Adrenal gland (tissue), 12 donors: ENCODE measurements around the gene OSGEPL1. TPM values are rescaled to one million over a fixed set of nuclear protein-coding genes. Genes with fewer than 3 reads are reported as not detected.

Experiments
- DNase-seq, 7 donors: peaks; one replicate each; pipeline ENCODE4 v3.0.0-alpha.2; 2019 to 2020
- H3K27ac ChIP-seq, 5 donors: fragments of 200-600 bp; sonication (generic) in 4 of 5; 1 replicate in 3 of 5; 2 replicates in 2 of 5; pipeline versions ENCODE4 v1.5.1 to v1.8.0; 2016 to 2020; ENCODE audit warnings: mild to moderate bottlenecking in 1 of 5
- H3K27me3 ChIP-seq: fragments of 200-600 bp; 2 replicates; pipeline ENCODE4 v1.8.0; 2021
- H3K36me3 ChIP-seq, 2 donors: fragments of 200-600 bp; replicated peaks in 1 of 2; 1 replicate in 1 of 2; 2 replicates in 1 of 2; pipeline versions ENCODE4 v1.5.1 to v1.8.0; 2018 to 2022
- H3K4me1 ChIP-seq, 2 donors: fragments of 200-600 bp; replicated peaks in 1 of 2; 1 replicate in 1 of 2; 2 replicates in 1 of 2; pipeline versions ENCODE4 v1.5.1 to v1.8.0; 2018 to 2021
- H3K4me3 ChIP-seq, 4 donors: fragments of 200-600 bp; sonication (generic) in 3 of 4; one replicate each; pipeline ENCODE4 v1.5.1; 2016 to 2018
- H3K9me3 ChIP-seq, 3 donors: fragments of 200-600 bp; sonication (generic) in 1 of 3; replicated peaks in 1 of 3; 1 replicate in 2 of 3; 2 replicates in 1 of 3; pipeline versions ENCODE4 v1.5.1 to v1.8.0; 2016 to 2021
- POLR2A ChIP-seq, 2 donors: fragments of 450-650 bp; IDR thresholded peaks; one replicate each; pipeline ENCODE4 v1.6.1; 2017; ENCODE audit warnings: antibody characterized with exemption in 2 of 2, mild to moderate bottlenecking in 2 of 2, moderate library complexity in 1 of 2
- WGBS, 4 donors: extraction: QIAGEN DNeasy Blood & Tissue Kit in 2 of 4; methylation state at CpG; one replicate each; pipeline versions ENCODE4 v1.1.5 to v1.1.7; 2013 to 2017; 5-methylcytosine and 5-hydroxymethylcytosine counted together
- intact Hi-C, 2 donors: fragments of 100-400 bp; cut with DNase I; formaldehyde crosslinking; loops; one replicate each; pipeline versions ENCODE4 v1.14.1 to v1.15.0; 2022 to 2023
- polyA plus RNA-seq, 3 donors: library from polyadenylated mRNA; stranded (reverse); fragments of 200-250 nt in 2 of 3; fragments of 350-450 nt in 1 of 3; fragmentation: Illumina TruSeq in 1 of 3; extraction: RNeasy Lipid Tissue Mini Kit (QIAGEN cat#74804) in 1 of 3; gene quantifications; one replicate each; pipeline ENCODE4 v1.2.3, GENCODE V29; 2013 to 2014
- total RNA-seq, 9 donors: library from RNA; depleted of rRNA in 4 of 9; stranded (reverse); fragments of >200 nt in 4 of 9; fragments of 120-200 nt in 1 of 9; fragmentation: NEBNext Ultra II Directional in 1 of 9; extraction: Animal tissue kit (Norgen Biotek cat#: 25700) in 1 of 9; gene quantifications; one replicate each; pipeline versions ENCODE4 v1.1.0 to v1.2.4, GENCODE V29; 2013 to 2023
- TF ChIP-seq, protein P1 (sequence below), 6 experiments: fragments of 450-650 bp in 4 of 6; fragments of 200-600 bp in 2 of 6; sonication (generic) in 1 of 6; IDR thresholded peaks; 1 replicate in 5 of 6; 2 replicates in 1 of 6; pipeline versions ENCODE4 v1.5.1 to v1.8.0; 2016 to 2021; ENCODE audit warnings: antibody characterized with exemption in 6 of 6, mild to moderate bottlenecking in 2 of 6, moderate library complexity in 1 of 6
- donor health status: healthy with polysubstance abuse.
- donor health status: Bipolar disorder and iron deficiency.
- donor health status: DM: yes; HTN: yes; CAD: no.
- donor health status: DM: no; HTN: no; CAD: no.
- donor health status: DM: no; HTN: no; CAD: no.
- donor health status: DM: yes; HTN: yes; CAD: no.

OSGEPL1 gene
- total and polyA plus RNA-seq, 12 donors = 6.3 to 23.1 (median 13.6) TPM

DNA sequence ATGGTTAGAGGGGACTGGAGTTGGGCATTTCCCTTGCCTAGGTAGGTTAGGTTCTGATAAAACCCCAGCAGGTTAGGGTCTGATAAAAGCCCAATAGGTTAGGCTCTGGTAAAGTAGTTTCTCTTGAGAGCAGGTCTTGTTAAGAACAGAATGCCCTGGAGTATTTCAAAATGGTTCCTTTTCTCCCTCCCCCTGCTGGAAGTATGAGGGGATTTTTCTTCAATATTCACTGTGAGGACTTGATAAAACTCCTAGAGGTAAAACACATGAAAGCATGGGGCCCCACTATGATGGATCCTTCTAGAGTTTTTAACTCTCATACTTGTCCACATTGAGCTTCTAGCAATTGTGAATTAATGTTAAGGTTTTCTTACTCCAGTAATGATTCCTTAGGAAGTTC, 60.5 kb downstream of the OSGEPL1 start:
- intact Hi-C loops = no loop called here
- H3K4me1 ChIP-seq = peaks cover 0 to 5% of the 10 kb centered on the region in 2 donors
- no peaks in the 10 kb centered on the region for H3K27me3 ChIP-seq
- H3K27ac ChIP-seq = no peak overlapping the region
- H3K36me3 ChIP-seq = no peaks in the 10 kb centered on the region
- H3K9me3 ChIP-seq = no peaks in the 10 kb centered on the region
- TF ChIP-seq, protein P1, sequence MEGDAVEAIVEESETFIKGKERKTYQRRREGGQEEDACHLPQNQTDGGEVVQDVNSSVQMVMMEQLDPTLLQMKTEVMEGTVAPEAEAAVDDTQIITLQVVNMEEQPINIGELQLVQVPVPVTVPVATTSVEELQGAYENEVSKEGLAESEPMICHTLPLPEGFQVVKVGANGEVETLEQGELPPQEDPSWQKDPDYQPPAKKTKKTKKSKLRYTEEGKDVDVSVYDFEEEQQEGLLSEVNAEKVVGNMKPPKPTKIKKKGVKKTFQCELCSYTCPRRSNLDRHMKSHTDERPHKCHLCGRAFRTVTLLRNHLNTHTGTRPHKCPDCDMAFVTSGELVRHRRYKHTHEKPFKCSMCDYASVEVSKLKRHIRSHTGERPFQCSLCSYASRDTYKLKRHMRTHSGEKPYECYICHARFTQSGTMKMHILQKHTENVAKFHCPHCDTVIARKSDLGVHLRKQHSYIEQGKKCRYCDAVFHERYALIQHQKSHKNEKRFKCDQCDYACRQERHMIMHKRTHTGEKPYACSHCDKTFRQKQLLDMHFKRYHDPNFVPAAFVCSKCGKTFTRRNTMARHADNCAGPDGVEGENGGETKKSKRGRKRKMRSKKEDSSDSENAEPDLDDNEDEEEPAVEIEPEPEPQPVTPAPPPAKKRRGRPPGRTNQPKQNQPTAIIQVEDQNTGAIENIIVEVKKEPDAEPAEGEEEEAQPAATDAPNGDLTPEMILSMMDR (IDR thresholded peaks at IDR 0.05) = no peak
- TF ChIP-seq POLR2A (IDR thresholded peaks at IDR 0.05) = no peak
- no peak overlapping the region for H3K4me3 ChIP-seq
- DNase-seq = no peak

DNA sequence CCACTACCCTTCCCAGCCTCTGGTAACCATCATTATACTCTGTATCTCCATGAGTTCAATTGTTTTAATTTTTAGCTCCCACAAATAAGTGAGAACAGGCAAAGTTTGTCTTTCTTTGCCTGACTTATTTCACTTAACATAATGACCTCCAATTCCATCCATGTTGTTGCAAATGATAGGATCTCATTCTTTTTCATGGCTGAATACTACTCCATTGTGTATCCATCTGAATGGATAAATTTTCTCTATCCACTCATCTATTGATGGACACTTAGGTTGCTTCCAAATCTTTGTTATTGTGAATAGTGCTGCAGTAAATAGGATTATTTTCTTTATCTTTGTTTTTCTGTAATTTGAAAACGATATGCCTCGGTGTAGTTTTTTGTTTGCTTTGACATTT, 61.9 kb downstream of the OSGEPL1 start:
- WGBS, 4 donors = 47 to 51% (median 48%) methylated on average over 2 of the region's 2 CpGs
- H3K27me3 ChIP-seq = no peaks in the 10 kb centered on the region
- H3K27ac ChIP-seq = no peak overlapping the region
- no peaks in the 10 kb centered on the region for H3K36me3 ChIP-seq
- H3K4me3 ChIP-seq = no peak overlapping the region
- H3K9me3 ChIP-seq = no peaks in the 10 kb centered on the region
- DNase-seq = no peak
- peaks cover 0 to 5% of the 10 kb centered on the region in 2 donors for H3K4me1 ChIP-seq
- TF ChIP-seq, protein P1 (IDR thresholded peaks at IDR 0.05) = no peak
- TF ChIP-seq POLR2A (IDR thresholded peaks at IDR 0.05) = no peak
- intact Hi-C loops = no loop called here

DNA sequence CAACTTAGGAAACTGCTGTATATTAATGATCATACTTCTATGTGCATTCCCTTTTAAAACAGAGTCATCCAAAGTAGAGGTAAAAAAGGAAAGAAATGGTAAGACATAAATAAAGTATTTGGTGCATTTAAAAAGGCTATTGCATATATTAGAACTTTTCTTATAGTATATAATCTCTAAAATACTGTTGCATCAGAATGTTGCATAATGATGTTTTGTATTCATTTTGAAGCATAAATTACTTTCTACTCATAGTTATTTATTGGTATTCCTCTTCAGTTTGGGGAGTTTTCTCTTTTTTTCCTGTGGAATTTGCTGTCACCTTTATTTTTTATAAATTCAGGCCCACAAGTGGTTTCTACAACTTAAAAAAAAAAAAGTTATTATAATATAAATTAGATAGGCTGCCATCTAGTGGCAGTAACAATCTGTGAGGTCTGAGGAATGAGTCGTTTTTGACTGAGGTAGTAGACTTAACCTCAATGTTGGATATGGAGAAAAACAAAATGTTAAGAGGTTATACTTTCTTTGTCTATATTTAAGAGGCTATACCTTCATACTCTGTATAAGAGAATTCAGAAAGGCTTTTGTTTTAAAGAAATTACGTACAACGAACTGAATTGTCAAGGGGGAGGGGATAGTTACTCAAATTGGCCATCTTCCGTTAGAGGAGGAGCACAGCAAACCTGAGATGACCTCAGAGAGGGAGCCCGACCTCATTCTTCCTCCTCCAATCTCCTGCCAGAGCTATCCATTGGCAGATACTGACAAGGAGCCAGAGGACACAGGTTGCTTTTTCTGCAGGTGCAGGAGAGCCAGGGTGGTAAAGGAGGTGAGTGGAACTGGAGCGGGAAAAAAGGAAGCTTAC, 64.3 kb downstream of the OSGEPL1 start:
- no peaks in the 10 kb centered on the region for H3K36me3 ChIP-seq
- peak overlapping the region in 1 of 5 donors; percentile 23 for H3K27ac ChIP-seq
- peak overlapping the region in 1 of 4 donors; percentile 26 for H3K4me3 ChIP-seq
- intact Hi-C loops = no loop called here
- peaks cover 0 to 5% of the 10 kb centered on the region in 2 donors for H3K4me1 ChIP-seq
- DNase-seq = peak; percentile 41 to 77 (median 49)
- TF ChIP-seq POLR2A (IDR thresholded peaks at IDR 0.05) = no peak
- TF ChIP-seq, protein P1 (IDR thresholded peaks at IDR 0.05) = peak; percentile 42 to 77 (median 58)
- H3K9me3 ChIP-seq = no peaks in the 10 kb centered on the region
- no peaks in the 10 kb centered on the region for H3K27me3 ChIP-seq
- WGBS, 4 donors = 25 to 31% (median 30%) methylated on average over 6 of the region's 6 CpGs

Other genes starting within 250 kb of the OSGEPL1 start
- gene SLC40A1, start 182.0 kb downstream of the OSGEPL1 start, total RNA-seq = 1,000 to 10,000 TPM in 5 of 9 donors, 100 to 1,000 TPM in 3, 10 to 100 TPM in 1; 84.1 to 3,561 (median 1,079) TPM
- gene SLC40A1, start 182.0 kb downstream of the OSGEPL1 start, polyA plus RNA-seq = 100 to 1,000 TPM; 115 to 215 (median 154) TPM
- 10 to 100 TPM; 27.5 to 64.1 (median 43.1) TPM for gene ASNSD1, start 101.3 kb downstream of the OSGEPL1 start, total RNA-seq
- 100 to 1,000 TPM in 1 of 3 donors, 10 to 100 TPM in 2; 29.3 to 101 (median 38.2) TPM for gene ASNSD1, start 101.3 kb downstream of the OSGEPL1 start, polyA plus RNA-seq
- 10 to 100 TPM in 4 of 9 donors, 1 to 10 TPM in 5; 4.2 to 17.2 (median 6.1) TPM for gene ANKAR, start 88.1 kb downstream of the OSGEPL1 start, total RNA-seq
- 1 to 10 TPM; 2.4 to 8.2 (median 2.6) TPM for gene ANKAR, start 88.1 kb downstream of the OSGEPL1 start, polyA plus RNA-seq
- 100 to 1,000 TPM in 1 of 9 donors, 10 to 100 TPM in 8; 34.7 to 144 (median 49.7) TPM for gene ORMDL1, start 21.5 kb upstream of the OSGEPL1 start, total RNA-seq
- gene ORMDL1, start 21.5 kb upstream of the OSGEPL1 start, polyA plus RNA-seq = 100 to 1,000 TPM in 2 of 3 donors, 10 to 100 TPM in 1; 80.1 to 272 (median 169) TPM
- gene PMS1, start 21.7 kb upstream of the OSGEPL1 start, total RNA-seq = 10 to 100 TPM in 7 of 9 donors, 1 to 10 TPM in 2; 8.0 to 26.5 (median 19.2) TPM
- 10 to 100 TPM; 13.2 to 32.7 (median 14.2) TPM for gene PMS1, start 21.7 kb upstream of the OSGEPL1 start, polyA plus RNA-seq